Smooth muscle cell (in vitro differentiated cells): ENCODE results near the gene ZNF664. TPM values are rescaled to one million over a fixed set of nuclear protein-coding genes. Genes with fewer than 3 reads are reported as not detected.

Experiments
- DNase-seq: peaks from one replicate; lab custom pipeline; 2025; ENCODE audit not compliant: unreplicated experiment; lab: John Stamatoyannopoulos, UW
- H2AFZ ChIP-seq: fragments of 200-600 bp; sonication (generic); 2 replicates; pipeline ENCODE4 v1.6.0; 2016; ENCODE audit warnings: antibody characterized with exemption, low read depth, mild to moderate bottlenecking
- H3F3A ChIP-seq: fragments of 200-600 bp; sonication (generic); 2 replicates; pipeline ENCODE4 v1.6.0; 2017; ENCODE audit warnings: antibody characterized with exemption, low read depth
- H3K27ac ChIP-seq: fragments of 200-600 bp; sonication (generic); 2 replicates; pipeline ENCODE4 v1.5.1; 2016; ENCODE audit warnings: low read depth, mild to moderate bottlenecking
- H3K27me3 ChIP-seq: fragments of 200-600 bp; sonication (generic); 2 replicates; pipeline ENCODE4 v1.6.1; 2016; ENCODE audit warnings: low read depth, mild to moderate bottlenecking
- H3K36me3 ChIP-seq: fragments of 200-600 bp; sonication (generic); 2 replicates; pipeline ENCODE4 v1.5.1; 2016; ENCODE audit warnings: low read depth
- H3K4me1 ChIP-seq: fragments of 200-600 bp; sonication (generic); 2 replicates; pipeline ENCODE4 v1.5.1; 2016; ENCODE audit warnings: low read depth
- H3K4me2 ChIP-seq: fragments of 200-600 bp; sonication (generic); 2 replicates; pipeline ENCODE4 v1.6.0; 2016; ENCODE audit warnings: mild to moderate bottlenecking
- H3K4me3 ChIP-seq: fragments of 200-600 bp; sonication (generic); 2 replicates; pipeline ENCODE4 v1.5.1; 2016; ENCODE audit warnings: mild to moderate bottlenecking
- H3K79me2 ChIP-seq: fragments of 200-600 bp; sonication (generic); 2 replicates; pipeline ENCODE4 v1.6.0; 2016; ENCODE audit warnings: low read depth, mild to moderate bottlenecking
- H3K9ac ChIP-seq: fragments of 200-600 bp; sonication (generic); 2 replicates; pipeline ENCODE4 v1.6.0; 2016; ENCODE audit warnings: low read depth
- H3K9me3 ChIP-seq: fragments of 200-600 bp; sonication (generic); replicated peaks from 2 replicates; pipeline ENCODE4 v1.5.1; 2016; ENCODE audit warnings: low read depth
- H4K20me1 ChIP-seq: fragments of 200-600 bp; sonication (generic); 2 replicates; pipeline ENCODE4 v1.6.0; 2016; ENCODE audit warnings: low read depth
- WGBS: methylation state at CpG from one replicate; pipeline ENCODE4 v1.1.7; 2016; ENCODE audit warnings: low lambda C conversion rate; 5-methylcytosine and 5-hydroxymethylcytosine counted together
- polyA plus RNA-seq: library from polyadenylated mRNA; unstranded; fragments of >200 nt; fragmentation: Nextera tagmentation; extraction: Ambion mirVana; gene quantifications from 2 replicates; pipeline ENCODE4 v1.2.1, GENCODE V29; 2016
- total RNA-seq: library from RNA; depleted of rRNA; stranded (reverse); fragments of >200 nt; gene quantifications from 2 replicates; pipeline ENCODE4 v1.2.3, GENCODE V29; 2014
- TF ChIP-seq, protein P1 (sequence below): fragments of 200-600 bp; sonication (generic); IDR thresholded peaks from 2 replicates; pipeline ENCODE4 v1.5.1; 2017; ENCODE audit warnings: borderline replicate concordance, mild to moderate bottlenecking, antibody characterized with exemption; ENCODE audit not compliant: insufficient read depth, poor library complexity, severe bottlenecking

The ZNF664 gene
- total and polyA plus RNA-seq, 2 experiments from 2014 or later: 6.4 to 47.7 TPM

DNA sequence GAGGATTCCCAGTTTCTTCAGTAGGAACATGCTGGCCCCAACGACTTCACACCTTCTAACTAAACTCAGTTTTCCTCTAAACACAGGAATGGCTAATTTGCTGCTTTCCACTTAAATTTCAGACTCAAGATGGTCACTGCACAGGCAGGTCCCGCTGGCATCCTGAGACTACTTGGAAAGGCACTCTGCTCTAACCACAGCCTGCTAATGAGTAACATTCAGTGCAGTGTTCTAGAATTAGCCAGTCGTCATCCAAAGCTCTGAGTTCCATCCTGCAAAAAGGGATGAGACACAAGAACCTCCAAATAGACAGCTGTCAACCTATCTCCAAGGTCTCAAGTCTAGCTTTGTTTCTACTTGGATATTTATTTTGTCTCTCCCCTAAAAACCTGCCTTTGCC lies 6.4 kb upstream of the ZNF664 start:
- Histone ChIP-seq H3K9me3 (no peaks in the 10 kb centered on the region), H3K79me2 (peaks cover 68% of the 10 kb centered on the region), H3K9ac (no peak overlapping the region), H3K4me1 (peaks cover 8% of the 10 kb centered on the region), H3K4me3 (no peak overlapping the region), H3K4me2 (peak overlapping the region; percentile 19), H3K27me3 (no peaks in the 10 kb centered on the region), H2AFZ (no peak overlapping the region), H3K36me3 (no peaks in the 10 kb centered on the region), H3F3A (no peaks in the 10 kb centered on the region), H4K20me1 (peaks cover 86% of the 10 kb centered on the region), H3K27ac (peak overlapping the region; percentile 4)
- TF ChIP-seq, protein P1, sequence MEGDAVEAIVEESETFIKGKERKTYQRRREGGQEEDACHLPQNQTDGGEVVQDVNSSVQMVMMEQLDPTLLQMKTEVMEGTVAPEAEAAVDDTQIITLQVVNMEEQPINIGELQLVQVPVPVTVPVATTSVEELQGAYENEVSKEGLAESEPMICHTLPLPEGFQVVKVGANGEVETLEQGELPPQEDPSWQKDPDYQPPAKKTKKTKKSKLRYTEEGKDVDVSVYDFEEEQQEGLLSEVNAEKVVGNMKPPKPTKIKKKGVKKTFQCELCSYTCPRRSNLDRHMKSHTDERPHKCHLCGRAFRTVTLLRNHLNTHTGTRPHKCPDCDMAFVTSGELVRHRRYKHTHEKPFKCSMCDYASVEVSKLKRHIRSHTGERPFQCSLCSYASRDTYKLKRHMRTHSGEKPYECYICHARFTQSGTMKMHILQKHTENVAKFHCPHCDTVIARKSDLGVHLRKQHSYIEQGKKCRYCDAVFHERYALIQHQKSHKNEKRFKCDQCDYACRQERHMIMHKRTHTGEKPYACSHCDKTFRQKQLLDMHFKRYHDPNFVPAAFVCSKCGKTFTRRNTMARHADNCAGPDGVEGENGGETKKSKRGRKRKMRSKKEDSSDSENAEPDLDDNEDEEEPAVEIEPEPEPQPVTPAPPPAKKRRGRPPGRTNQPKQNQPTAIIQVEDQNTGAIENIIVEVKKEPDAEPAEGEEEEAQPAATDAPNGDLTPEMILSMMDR: no peak
- 55% methylated on average over 3 of the region's 3 CpGs for WGBS
- DNase-seq: no peak

DNA sequence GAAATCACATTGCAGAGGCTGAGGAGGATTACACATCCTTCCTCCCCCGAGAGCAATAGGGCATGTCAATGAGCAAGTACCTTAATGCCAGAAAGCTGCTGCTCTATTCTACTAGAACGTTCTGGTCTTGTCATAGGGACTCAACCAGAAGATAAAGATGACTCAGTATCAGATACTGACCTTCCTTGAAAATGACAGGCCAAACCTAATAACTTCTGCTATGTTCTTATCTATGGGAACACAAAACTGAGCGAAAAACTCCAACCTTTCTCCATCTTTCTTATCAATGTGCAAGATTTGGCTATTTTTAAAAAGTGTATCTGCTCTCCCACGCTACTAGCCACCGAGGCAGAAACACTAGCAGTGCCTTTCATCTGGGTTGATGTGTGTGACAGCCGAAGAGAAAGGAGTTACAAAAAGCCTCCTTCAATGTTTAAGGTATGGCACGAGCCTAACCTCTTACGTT lies 5.9 kb upstream of the ZNF664 start:
- Histone ChIP-seq H3K36me3 (no peaks in the 10 kb centered on the region), H2AFZ (no peak overlapping the region), H3K9ac (no peak overlapping the region), H3K4me2 (peak overlapping the region; percentile 19), H3F3A (no peaks in the 10 kb centered on the region), H3K4me1 (peaks cover 9% of the 10 kb centered on the region), H4K20me1 (peaks cover 81% of the 10 kb centered on the region), H3K4me3 (no peak overlapping the region), H3K27me3 (no peaks in the 10 kb centered on the region), H3K27ac (peak overlapping the region; percentile 4), H3K9me3 (no peaks in the 10 kb centered on the region), H3K79me2 (peaks cover 67% of the 10 kb centered on the region)
- 70% methylated on average over 8 of the region's 8 CpGs for WGBS
- no peak for DNase-seq
- TF ChIP-seq, protein P1: no peak

DNA sequence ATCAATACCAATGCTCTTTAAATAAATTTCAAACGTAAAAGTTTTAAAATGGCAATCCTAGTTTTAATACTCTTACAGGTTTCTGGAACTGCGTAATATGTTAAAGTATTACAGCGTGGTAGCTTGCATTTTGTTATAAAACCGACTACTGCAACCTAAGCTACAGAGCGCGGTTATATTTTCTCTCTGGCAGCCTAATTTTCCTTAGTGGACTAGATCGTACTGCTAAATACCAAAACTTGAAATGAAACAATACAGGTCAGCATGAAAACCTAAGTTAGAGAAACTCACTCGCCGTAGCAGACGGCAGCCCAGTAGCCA lies 1.6 kb upstream of the ZNF664 start:
- Histone ChIP-seq H3F3A (no peaks in the 10 kb centered on the region), H3K27me3 (no peaks in the 10 kb centered on the region), H3K4me3 (peak overlapping the region; percentile 92), H3K27ac (peak overlapping the region; percentile 45), H2AFZ (peak overlapping the region; percentile 71), H3K36me3 (no peaks in the 10 kb centered on the region), H4K20me1 (peaks cover 61% of the 10 kb centered on the region), H3K4me2 (peak overlapping the region; percentile 98), H3K79me2 (peaks cover 69% of the 10 kb centered on the region), H3K4me1 (peaks cover 20% of the 10 kb centered on the region), H3K9ac (peak overlapping the region; percentile 81), H3K9me3 (no peaks in the 10 kb centered on the region)
- WGBS: 21% methylated on average over 10 of the region's 10 CpGs
- no peak for DNase-seq
- TF ChIP-seq, protein P1: no peak

DNA sequence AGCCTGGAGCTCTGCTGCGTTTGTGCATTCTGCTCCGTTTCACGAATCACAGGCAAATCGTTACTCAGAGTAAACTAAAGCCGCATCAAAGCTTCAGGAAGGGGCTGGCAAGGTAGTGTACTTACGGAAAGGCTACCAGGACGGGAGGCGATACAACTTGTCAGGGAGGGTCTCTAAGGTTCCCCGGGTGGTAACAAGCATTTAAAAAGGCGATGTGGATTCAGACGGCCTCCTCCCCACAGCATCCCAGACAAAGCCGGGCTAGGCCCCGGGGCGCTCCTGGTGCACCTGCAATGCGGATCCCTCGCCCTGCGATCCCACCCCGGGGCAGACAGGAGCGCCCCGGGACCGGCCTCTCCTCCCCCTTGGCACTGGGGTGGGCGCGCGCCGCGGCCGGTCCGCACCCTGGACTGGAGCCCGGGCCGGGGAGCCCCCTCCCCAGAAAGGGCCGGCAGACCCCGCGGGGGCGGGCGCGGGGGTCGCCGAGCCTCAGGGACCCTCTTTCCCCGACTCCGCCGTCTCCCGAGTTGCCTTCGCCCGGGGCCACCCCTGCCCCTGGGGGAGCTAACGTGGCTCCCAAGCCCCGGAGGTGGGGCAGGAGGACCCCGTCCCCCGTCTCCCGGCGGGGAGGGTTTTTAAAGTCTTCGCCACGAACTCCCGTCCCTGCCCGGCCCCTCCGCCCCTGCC lies 1.1 kb upstream of the ZNF664 start:
- peak overlapping the region; percentile 71 for H2AFZ ChIP-seq

More for the DNA sequence above, 1.1 kb upstream of the ZNF664 start:
- H3K36me3 ChIP-seq: no peaks in the 10 kb centered on the region
- H3K27ac ChIP-seq: peak overlapping the region; percentile 45
- no peak for DNase-seq
- H3K9me3 ChIP-seq: no peaks in the 10 kb centered on the region
- peak overlapping the region; percentile 98 for H3K4me2 ChIP-seq
- TF ChIP-seq, protein P1: no peak
- peak overlapping the region; percentile 92 for H3K4me3 ChIP-seq
- peak overlapping the region; percentile 81 for H3K9ac ChIP-seq
- H3K27me3 ChIP-seq: no peaks in the 10 kb centered on the region
- H3F3A ChIP-seq: no peaks in the 10 kb centered on the region
- H4K20me1 ChIP-seq: peaks cover 56% of the 10 kb centered on the region
- H3K4me1 ChIP-seq: peaks cover 20% of the 10 kb centered on the region
- WGBS: 2% methylated on average over 36 of the region's 55 CpGs
- H3K79me2 ChIP-seq: peaks cover 73% of the 10 kb centered on the region
